HG03196 (cell line): ENCODE data around the gene DOK6.

Experiments
- ATAC-seq: cut with Tn5 transposase; IDR thresholded peaks from one replicate; pipeline ENCODE4 v1.9.1; 2021; ENCODE audit not compliant: unreplicated experiment

Gene DOK6

DNA sequence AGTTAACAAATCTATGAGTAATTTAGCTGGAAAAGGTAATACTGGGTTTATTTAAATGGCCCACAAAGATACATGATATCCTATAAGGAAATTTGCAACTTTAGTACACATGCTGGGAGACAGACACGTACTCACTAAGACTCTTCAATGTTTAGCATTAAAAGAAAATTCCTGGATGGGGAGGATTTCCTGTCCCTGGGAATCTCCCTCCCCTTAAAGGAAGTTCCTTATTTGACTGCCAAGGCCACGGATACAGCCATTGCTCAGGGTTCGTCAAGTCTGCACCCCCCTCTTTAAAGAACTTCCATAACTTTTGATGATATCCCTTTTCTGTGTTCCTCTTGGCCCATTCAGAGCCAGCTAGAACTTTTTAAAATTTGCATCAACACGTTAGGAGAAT, 279.4 kb downstream of the DOK6 start:
- no peak for ATAC-seq

DNA sequence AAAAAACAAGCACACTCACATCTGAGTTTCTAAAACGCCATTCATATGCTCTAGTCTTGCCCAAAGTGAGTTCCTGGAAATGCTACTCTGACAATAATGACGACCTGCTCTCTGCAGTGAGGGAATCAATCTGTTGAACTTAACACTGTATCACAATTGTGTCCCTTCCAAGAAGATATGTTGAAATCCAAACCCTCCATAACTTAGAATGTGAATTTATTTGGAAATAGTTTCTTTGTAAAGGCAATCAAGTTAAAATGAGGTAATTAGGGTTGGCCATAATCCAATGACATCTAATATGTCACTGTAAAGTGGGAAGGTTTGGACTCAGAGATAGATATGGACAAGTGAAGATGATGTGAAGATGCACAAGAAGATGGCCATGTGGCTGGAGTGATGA, 282.5 kb downstream of the DOK6 start:
- no peak for ATAC-seq

DNA sequence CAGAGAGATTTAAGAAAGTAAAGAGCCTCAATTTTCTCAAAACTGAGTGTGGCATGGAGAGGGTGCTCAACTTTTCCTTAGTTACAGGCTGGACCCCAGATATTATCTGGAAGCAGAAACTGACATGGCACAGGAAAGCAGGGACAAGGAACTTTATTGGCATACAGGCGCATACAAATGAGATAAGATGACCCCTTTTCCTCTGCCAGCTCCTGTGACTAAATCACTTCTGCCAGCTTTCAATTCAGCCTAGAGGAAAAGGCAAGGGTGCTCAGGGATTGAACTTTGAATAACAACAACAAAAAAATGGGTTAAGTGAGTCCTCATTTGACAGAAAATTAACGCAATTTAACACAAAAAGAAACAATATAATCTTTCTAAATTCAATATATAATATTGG, 284.1 kb downstream of the DOK6 start:
- ATAC-seq = no peak

DNA sequence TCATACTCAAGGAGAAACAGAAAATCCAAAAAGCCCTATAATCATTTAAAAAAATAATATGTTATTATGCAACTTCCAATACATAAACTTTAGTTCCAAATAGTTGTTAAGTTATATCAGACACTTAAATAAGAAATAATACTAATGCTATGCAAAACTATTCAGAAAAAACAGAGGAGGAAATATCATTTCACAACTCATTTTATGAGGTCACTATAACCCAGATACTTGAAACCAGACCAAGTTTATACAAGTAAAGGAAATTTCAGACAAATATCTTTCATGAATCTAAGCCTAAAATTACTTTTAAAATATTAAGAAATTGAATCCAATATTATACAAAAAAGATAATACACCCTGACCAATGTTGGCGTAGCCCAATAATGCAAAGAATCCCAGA, 286.2 kb downstream of the DOK6 start:
- no peak for ATAC-seq

DNA sequence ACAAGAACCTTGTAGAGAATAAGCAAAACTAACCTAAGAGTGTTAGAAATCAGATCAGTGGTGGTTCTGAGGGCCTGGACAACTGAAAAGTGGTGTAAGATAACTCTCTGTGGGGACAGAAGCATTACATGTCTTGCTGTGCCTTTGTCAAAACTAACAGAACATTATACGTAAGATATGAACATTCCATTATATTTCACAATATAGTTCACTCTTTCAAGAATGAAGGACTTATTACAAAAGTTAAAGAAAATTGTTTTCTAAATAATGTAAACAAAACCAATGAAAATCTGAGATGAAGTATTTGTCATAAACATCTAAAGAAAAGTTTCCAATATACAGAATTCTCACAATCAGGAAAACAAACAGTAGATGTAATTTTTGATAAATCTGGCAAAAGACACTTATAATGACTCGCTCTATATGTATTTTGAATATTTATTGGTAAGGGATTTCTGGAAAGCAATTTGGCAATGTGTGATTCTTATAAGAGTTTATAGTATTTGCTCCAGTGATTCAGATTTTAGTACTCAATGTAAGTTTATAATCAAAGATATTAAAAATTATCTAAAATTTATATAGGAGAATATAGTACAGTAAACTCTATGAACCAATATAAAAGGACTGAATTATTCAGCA, 288.6 kb downstream of the DOK6 start:
- ATAC-seq = no peak

DNA sequence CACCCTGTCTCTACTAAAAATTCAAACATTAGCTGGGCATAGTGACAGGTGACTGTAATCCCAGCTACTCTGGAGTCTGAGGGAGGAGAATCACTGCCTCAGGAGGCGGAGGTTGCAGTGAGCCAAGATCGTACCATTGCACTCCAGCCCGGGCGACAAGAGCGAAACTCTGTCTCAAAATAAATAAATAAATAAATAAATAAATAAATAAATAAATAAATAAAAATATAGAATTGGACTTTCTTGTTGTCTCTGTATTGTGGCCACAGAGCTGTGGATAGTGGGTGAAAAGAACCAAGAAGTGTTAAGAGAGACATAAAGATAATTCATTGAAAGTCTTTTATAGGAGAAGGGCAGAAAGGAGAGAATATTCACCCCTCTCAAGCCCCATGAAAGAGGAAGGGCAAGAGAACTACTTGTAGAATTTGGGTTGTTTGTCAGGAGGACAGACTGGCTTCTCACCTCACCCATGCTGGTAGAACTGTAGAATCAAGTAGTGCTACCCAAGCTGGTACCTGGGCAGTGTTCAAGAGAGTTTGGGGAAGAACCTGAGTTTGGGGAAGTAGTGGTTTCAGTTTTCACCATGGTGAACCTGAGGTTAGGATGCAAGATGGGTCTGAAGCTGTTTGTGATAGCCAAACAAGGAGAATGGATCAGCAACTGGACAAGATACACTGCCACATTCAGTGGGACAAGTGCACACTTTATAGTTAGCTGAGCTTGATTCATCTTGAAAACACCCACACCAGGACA, 290.5 kb downstream of the DOK6 start:
- ATAC-seq = no peak

DNA sequence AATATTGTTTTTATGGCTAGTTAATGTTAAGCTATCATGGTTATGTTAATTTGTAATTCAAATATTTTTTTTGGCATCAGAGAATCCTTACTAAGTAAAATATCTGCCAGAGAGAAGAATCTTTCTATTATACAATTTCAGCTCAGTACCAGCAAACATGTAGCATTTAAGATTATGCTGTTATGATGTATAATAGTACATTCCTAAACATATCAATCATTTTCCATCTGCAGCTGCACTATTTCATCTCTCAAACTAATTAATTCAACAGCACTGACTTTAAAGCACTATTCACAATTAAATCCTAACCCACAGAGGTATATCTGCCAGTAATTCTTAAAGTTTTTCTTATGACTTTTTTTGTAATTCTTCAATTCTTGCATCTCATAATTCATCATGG, 296.4 kb downstream of the DOK6 start:
- no peak for ATAC-seq

DNA sequence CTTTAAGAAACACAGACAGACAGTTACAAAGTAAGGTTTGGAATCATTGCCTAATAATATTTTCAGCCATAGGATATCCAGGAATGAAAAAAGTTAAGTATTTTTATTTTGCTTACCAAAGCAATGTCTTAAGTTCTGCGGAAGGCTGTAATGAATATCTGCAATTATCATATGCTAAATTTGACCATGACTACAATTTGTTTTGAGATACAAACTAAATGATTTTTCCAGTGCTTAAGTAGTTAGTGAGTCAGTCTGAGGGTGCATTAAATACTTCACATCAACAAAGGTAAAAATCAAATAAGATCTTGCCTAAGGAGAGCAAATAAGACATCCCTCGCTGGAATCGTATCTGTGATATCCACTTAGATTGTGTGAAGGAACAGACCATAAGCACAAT, 297.0 kb downstream of the DOK6 start:
- no peak for ATAC-seq

DNA sequence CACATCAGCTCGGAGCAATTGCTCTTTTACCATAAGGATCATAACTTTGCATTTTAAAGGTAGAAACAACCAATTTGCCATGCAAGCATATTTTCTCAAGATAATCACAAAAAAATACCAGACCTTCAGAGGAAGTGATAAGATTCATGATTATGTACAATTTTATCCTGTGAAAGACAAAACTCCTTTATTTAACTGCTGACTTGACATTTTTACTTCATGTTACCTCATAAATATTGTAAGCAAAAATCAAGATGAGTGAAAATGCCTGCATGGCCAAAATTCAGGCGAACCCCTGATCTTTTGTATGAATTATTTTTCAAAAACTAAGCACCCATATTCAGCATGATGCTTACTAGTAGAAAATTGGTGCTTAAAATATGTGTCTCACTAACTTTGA, 300.6 kb downstream of the DOK6 start:
- no peak for ATAC-seq

DNA sequence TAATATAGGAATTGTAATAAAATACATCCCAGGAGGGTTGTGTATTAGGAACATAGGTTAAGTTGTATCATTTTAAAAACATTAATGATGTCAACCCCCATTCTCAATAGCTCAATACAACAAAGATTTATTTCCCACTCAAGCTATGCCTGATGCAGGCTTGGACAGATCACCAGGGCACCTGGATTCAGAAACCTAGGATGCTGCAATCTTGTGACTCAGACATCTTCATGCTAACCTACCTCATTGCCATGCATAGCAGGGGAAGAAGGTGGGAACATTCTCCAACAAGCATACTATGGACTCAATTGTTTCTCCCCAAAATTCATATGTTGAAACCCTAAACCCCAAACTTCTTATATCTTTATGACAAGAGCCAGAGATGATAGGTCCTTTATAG, 302.8 kb downstream of the DOK6 start:
- no peak for ATAC-seq

DNA sequence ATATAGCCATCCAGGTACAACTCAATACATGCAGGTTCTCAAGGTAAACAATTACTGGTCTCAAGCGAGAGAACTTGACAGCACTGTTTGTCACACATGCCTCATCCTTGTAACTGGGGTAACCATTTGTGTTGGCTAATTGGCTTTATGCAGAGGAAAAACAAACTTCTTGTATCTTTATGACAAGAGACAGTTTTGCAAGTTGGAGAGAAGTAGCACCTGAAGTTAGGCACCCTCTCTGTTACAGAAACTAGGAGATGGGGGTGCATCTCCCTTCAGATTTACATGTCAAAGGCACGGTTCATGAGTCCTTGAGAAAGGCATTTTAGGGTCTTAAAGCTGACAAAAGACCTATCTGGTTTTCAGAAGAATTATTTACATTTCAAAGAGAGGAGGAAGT, 305.3 kb downstream of the DOK6 start:
- no peak for ATAC-seq

DNA sequence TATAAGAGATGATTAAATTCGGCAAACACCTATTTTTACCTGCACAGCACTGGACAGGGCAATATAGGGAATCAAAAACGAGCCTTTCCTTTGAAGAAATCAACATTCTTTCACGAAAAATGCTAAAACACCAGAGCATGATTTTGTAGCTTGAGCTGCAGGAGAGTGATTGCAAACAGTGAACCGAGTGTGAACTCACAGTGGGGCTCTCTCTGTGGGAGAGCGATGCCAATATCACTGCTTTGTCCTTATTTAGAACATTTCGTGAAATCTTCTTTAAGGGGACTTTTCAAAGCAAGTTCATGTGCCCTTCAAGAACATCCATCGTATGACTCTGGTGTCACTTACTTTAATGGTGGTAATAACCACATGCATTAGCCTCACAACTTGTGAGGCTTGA, 308.2 kb downstream of the DOK6 start:
- ATAC-seq = no peak

DNA sequence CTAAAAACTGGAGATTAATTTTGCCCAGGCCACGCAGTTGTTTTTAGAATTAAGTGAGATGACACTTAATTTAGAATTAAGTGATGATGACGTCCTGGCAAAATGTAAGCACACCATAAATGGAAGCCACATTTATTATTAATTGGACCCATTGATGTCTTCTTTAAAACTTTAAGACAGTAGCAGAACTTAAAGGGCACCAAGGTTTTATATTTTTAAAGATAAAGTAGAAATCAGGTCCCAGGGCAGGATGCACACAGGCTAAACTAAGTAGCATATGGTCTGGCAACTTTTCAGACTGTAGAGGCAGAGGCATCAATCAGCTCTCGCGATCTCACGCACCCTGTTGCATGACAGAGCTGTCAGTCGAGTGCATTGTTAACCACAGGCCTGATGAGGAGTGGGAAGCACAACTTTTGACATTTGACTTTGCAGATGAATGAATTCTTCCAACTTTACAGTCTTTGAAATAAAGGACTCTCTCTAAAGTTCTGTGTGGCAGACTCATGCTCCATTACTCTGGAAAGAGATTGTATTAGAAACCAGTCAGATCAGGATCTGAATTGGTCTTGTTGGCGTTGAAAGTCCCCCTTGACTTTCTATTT, 314.6 kb downstream of the DOK6 start:
- no peak for ATAC-seq

DNA sequence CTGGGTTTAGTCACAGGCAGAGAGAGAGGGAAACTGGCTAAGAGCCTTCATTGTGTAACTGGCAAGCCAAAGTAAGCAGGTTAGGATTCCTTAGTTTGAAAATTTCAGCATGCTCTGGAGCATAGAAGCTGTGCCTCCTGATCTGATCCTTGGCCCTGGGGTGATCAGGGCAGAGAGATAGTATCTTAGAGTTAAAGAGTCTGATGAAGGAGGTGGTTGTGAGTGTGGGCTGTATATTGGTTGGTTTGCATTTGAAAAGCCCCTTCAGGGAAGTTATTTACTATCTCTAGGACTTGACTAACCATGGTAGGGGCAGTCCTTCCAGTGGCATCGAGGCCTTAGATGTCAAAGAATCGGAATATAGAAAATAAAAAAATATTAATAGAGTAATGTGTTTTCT, 316.9 kb downstream of the DOK6 start:
- ATAC-seq = no peak

DNA sequence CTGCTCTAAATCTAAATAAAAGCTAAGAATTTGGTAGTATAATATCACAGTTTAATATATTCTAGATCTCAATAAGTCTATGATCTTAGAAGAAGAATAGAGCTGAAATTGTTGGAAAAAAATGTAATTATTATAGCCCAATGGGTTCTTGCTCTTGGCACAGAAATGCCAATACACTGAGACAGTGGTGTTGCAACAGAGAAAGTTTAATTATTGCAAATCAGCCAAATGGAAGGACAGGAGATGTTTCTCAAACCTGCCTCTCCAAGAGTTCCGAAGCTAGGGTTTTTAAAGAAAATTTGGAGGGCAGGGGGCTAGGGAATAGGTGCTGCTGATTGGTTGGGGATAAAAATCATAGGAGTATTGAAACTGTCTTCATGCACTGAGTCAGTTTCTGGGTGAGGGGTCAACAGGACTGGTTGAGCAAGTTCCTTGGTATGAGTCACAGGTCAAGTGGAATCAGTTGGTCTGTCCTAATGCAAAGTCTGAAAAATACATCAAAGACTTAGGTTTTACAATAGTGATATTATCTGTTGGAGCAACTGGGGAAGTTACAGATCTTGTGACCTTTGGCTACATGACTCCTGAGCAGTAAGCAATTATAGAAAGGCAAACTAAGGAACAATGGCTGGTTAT, 318.3 kb downstream of the DOK6 start:
- ATAC-seq = no peak

DNA sequence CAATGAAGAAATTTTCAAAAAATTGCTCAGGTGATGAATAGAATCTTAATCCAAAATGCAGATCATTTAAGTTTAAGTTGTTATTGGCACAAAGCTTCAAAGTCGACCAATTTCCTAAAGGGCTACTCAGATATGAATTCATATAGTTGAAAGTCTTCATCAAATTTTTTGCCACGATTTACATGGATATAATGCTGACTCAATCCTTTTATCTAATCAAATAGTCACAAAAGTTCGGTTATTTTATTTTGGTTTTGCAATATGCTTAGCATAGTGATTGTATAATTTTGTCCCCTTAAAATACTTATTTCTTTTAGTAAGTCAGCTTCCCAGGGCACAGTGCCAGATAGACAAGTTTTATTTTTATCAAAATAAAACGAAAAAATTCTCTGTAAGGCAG, 319.7 kb downstream of the DOK6 start:
- ATAC-seq = no peak

DNA sequence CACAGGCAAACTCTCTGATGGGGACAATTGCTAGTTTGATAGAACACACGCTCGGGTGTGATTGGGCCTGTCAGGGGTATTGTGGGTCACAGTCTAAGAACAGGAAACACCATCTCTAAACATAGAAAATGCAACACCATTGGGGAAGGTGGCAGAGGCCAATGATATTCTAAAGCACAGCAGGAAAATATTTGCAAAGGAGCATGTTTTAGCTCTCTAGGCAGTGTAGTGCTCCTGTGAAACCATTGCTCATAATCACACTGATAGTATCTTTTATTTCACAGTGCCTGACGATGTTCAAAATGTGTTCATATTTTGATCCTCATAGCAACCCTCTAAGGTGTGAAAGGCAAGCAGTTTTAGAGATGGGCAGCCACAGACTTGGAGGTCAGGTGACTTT, 322.7 kb downstream of the DOK6 start:
- ATAC-seq = no peak

DNA sequence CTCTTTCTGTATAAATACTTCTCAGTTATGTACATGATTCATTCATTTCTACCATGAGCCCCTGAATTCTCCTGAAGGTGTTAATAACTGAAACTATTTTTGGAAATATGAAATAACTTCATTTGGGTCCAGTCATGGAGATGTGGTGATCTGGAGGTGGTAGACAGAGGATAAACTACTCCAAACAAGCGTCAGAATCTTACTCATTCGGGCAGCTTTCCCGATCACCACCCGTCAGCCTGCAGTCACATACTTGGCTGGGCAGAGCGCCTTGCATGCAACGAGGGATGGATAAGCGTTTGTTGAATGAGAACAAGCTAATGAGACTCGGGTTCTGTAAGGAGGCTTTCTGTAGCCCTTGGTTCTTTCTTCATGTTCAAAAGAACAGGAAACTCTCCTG, 324.3 kb downstream of the DOK6 start:
- ATAC-seq = no peak

DNA sequence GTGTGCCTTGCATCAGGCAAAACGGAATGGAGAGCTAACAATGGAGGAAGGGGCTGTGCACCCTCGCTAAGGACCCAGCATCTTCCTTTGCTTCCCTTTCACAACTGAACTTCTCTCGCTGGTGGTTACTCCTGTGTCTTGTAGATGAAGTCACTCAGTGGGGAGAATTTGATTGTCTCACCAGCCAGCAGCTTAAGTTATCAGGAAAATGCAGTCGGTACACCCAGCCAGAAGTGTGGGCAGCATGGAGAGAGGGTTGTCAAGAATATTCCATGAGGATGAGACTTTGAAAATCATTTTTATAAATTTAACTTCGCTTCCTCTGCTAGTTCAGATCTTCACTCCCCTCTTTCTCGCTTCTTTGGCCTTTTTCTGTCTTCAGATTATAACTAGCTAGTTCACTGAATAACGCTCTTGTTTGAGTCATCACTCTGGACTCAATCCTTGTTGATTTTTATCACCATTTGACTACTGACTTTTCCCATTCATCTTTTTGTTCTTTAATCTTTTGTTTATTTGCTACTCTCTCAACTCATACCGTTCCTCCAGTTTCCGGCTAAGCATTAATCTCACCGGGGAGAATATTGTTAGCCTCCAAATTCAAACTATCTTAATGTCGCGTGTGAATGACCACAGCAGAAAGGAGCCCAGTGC, 325.3 kb downstream of the DOK6 start:
- no peak for ATAC-seq

DNA sequence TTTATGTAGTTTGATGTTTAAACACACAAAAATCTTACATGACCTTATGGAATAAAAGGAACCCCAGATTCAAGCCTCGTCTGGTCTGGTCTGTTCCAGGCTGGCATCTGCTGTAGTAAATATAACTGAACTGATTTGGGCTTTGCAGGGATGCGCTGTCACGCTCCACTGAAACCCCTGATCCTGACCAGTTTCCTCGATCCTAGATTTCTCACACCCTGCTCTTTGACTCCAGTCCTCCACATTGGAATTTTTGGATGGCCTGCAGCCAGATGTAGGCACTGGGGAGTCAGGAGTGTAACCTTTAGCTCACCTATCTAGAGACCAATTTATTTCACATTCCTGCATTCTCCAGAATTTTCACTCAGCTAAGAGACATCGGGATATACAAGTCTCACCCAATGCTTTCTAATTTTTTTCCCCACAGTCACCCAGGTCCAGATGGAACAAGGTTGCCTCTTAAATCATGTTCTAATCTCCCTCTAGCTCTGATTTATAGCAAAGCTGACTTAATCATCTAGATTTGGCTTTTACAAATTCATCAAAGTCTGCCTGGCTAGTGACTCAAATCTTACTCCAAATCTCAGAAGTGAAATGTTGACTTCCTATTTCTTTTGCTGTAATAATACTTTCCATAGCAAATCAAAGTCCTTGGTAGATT, 327.4 kb downstream of the DOK6 start:
- no peak for ATAC-seq

DNA sequence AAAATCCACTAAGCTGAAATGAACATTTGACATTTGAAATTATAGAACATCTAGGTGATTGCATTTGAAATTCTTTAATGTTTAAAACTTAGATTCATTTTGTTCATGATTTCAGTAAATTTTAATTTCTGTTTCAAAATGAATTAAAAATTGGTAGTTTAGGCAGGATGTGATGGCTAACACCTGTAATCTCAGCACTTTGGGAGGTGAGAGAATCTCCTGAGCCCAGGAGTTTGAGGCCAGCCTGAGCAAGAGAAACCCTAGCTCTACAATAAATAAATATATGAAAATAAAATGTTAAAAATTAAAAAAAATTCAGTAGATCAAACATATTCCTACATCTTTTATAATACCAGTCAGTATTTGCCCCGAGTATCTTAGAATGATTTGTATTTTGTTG, 330.0 kb downstream of the DOK6 start:
- no peak for ATAC-seq
